ENCODE results near the gene B3GNT9.
"Not testable (repeated sequence)": the region's sequence is repeated elsewhere in the genome, so short reads cannot be mapped to it uniquely, and the experiment has no call there.

The B3GNT9 gene

GRCh38 chr16:67149276-67150046 lies 1.3 kb downstream of the B3GNT9 start:
- DNase-seq: no peak

- DNase-seq: no peak
Observed at GRCh38 chr16:67148656-67149275, 2.0 kb downstream of the B3GNT9 start.

- no peak for DNase-seq
Observed at GRCh38 chr16:67148221-67148620, 2.6 kb downstream of the B3GNT9 start.

GRCh38 chr16:67147437-67148140 lies 3.2 kb downstream of the B3GNT9 start:
- no peak for DNase-seq

GRCh38 chr16:67146523-67147357 lies 4.1 kb downstream of the B3GNT9 start:
- no peak for DNase-seq

GRCh38 chr16:67145746-67146145 lies 5.1 kb downstream of the B3GNT9 start:
- DNase-seq: no peak

- DNase-seq: no peak
Observed at GRCh38 chr16:67144943-67145342, 5.9 kb downstream of the B3GNT9 start.

GRCh38 chr16:67142342-67142741 lies 8.5 kb downstream of the B3GNT9 start:
- no peak for DNase-seq

- DNase-seq: no peak
Observed at GRCh38 chr16:67141391-67141790, 9.4 kb downstream of the B3GNT9 start.

GRCh38 chr16:67137605-67138004 lies 13.2 kb downstream of the B3GNT9 start:
- no peak for DNase-seq

GRCh38 chr16:67129422-67129821 lies 21.4 kb downstream of the B3GNT9 start:
- no peak for DNase-seq

- no peak for DNase-seq
Observed at GRCh38 chr16:67128887-67129286, 21.9 kb downstream of the B3GNT9 start.

- no peak for DNase-seq
Observed at GRCh38 chr16:67128417-67128816, 22.4 kb downstream of the B3GNT9 start.

GRCh38 chr16:67122799-67123198 lies 28.0 kb downstream of the B3GNT9 start:
- not testable (repeated sequence) for DNase-seq

GRCh38 chr16:67120025-67120424 lies 30.8 kb downstream of the B3GNT9 start:
- no peak for DNase-seq

GRCh38 chr16:67117716-67118115 lies 33.1 kb downstream of the B3GNT9 start:
- no peak for DNase-seq

GRCh38 chr16:67116388-67117311 lies 34.1 kb downstream of the B3GNT9 start:
- no peak for DNase-seq

GRCh38 chr16:67115639-67116038 lies 35.2 kb downstream of the B3GNT9 start:
- no peak for DNase-seq

GRCh38 chr16:67114793-67115192 lies 36.0 kb downstream of the B3GNT9 start:
- no peak for DNase-seq

GRCh38 chr16:67112591-67113399 lies 38.0 kb downstream of the B3GNT9 start:
- DNase-seq: no peak

GRCh38 chr16:67111951-67112444 lies 38.8 kb downstream of the B3GNT9 start:
- DNase-seq: no peak
